Neural cell (in vitro differentiated cells): ENCODE measurements around the gene AFTPH. TPM values are rescaled to one million over a fixed set of nuclear protein-coding genes. Genes with fewer than 3 reads are reported as not detected.

Source experiments
- H2AFZ ChIP-seq: fragments of 200-600, 300-800 bp; sonication (generic), shearing (Covaris generic); 2 replicates; pipeline ENCODE4 v1.6.0; 2014; ENCODE audit warnings: low read depth, mild to moderate bottlenecking, antibody characterized with exemption, low read length, moderate library complexity
- H3F3A ChIP-seq: fragments of 200-600 bp; shearing (Covaris generic); 2 replicates; pipeline ENCODE4 v1.6.1; 2016; ENCODE audit warnings: mild to moderate bottlenecking, moderate library complexity, mixed read lengths, antibody characterized with exemption, low read length; ENCODE audit not compliant: insufficient read depth, poor library complexity, severe bottlenecking
- H3K27ac ChIP-seq: fragments of 200-600, 300-800 bp; sonication (generic), shearing (Covaris generic); 2 replicates; pipeline ENCODE4 v1.5.1; 2014; ENCODE audit warnings: mild to moderate bottlenecking, low read length, moderate library complexity
- H3K27me3 ChIP-seq: fragments of 300-800, 200-600 bp; sonication (generic), shearing (Covaris generic); 2 replicates; pipeline ENCODE4 v1.6.0; 2014; ENCODE audit warnings: mild to moderate bottlenecking, low read depth, low read length, moderate library complexity; ENCODE audit not compliant: insufficient read depth
- H3K36me3 ChIP-seq: fragments of 300-800, 200-600 bp; sonication (generic), shearing (Covaris generic); 2 replicates; pipeline ENCODE4 v1.5.1; 2014; ENCODE audit warnings: mild to moderate bottlenecking, antibody characterized with exemption, low read length, moderate library complexity; ENCODE audit not compliant: insufficient read depth
- H3K4me2 ChIP-seq: fragments of 300-800, 200-600 bp; sonication (generic), shearing (Covaris generic); 2 replicates; pipeline ENCODE4 v1.6.0; 2014; ENCODE audit warnings: mild to moderate bottlenecking, low read length
- H3K4me3 ChIP-seq: fragments of 300-800, 200-600 bp; sonication (generic), shearing (Covaris generic); 2 replicates; pipeline ENCODE4 v1.5.1; 2014; ENCODE audit warnings: mild to moderate bottlenecking, low read length, moderate library complexity
- H3K79me2 ChIP-seq: fragments of 200-600 bp; shearing (Covaris generic); replicated peaks from 2 replicates; pipeline ENCODE4 v1.6.0; 2014; ENCODE audit warnings: mild to moderate bottlenecking, low read length, moderate library complexity; ENCODE audit not compliant: insufficient read depth
- H3K9ac ChIP-seq: fragments of 300-800, 200-600 bp; sonication (generic), shearing (Covaris generic); 2 replicates; pipeline ENCODE4 v1.6.1; 2016; ENCODE audit warnings: mild to moderate bottlenecking, low read length, mixed read lengths
- H3K9me2 ChIP-seq: fragments of 200-600 bp; shearing (Covaris generic); 2 replicates; pipeline ENCODE4 v1.6.1; 2016; ENCODE audit warnings: mild to moderate bottlenecking, low read length, mixed read lengths; ENCODE audit not compliant: insufficient read depth
- H3K9me3 ChIP-seq: fragments of 200-600, 300-800 bp; sonication (generic), shearing (Covaris generic); 2 replicates; pipeline ENCODE4 v1.6.1; 2016; ENCODE audit warnings: mild to moderate bottlenecking, mixed run types, low read length, moderate library complexity, mixed read lengths
- H4K20me1 ChIP-seq: fragments of 200-600 bp; shearing (Covaris generic); 2 replicates; pipeline ENCODE4 v1.6.1; 2016; ENCODE audit warnings: mild to moderate bottlenecking, mixed run types; ENCODE audit not compliant: insufficient read depth
- EP300 ChIP-seq: fragments of 450-650 bp; conservative IDR thresholded peaks from 2 replicates; pipeline ENCODE4 v1.6.1; 2014; ENCODE audit warnings: antibody characterized with exemption, mild to moderate bottlenecking, moderate library complexity; ENCODE audit not compliant: poor library complexity, severe bottlenecking
- EZH2 ChIP-seq: fragments of 200-600, 300-800 bp; shearing (Covaris generic), sonication (generic); IDR thresholded peaks from 2 replicates; pipeline ENCODE4 v1.6.1; 2014; ENCODE audit warnings: antibody characterized with exemption, low read length, borderline replicate concordance, mild to moderate bottlenecking; ENCODE audit not compliant: insufficient read depth, poor library complexity, severe bottlenecking
- MXI1 ChIP-seq: fragments of 450-650 bp; conservative IDR thresholded peaks from 2 replicates; pipeline ENCODE4 v1.6.1; 2014; ENCODE audit warnings: antibody characterized with exemption, mild to moderate bottlenecking; ENCODE audit not compliant: poor library complexity, severe bottlenecking
- POLR2AphosphoS5 ChIP-seq: IDR thresholded peaks from 2 replicates; pipeline ENCODE4 v1.6.1; 2012
- RAD21 ChIP-seq: fragments of 450-650 bp; conservative IDR thresholded peaks from 2 replicates; pipeline ENCODE4 v1.6.1; 2014; ENCODE audit warnings: antibody characterized with exemption, mild to moderate bottlenecking, moderate library complexity
- TAF1 ChIP-seq: IDR thresholded peaks from 2 replicates; pipeline ENCODE4 v1.6.1; 2012; ENCODE audit warnings: low read depth
- polyA plus RNA-seq: library from polyadenylated mRNA; depleted of rRNA; stranded (reverse); fragments of >200 nt; gene quantifications from 2 replicates; pipeline ENCODE4 v1.2.3, GENCODE V29; 2014
- TF ChIP-seq, protein P1 (sequence below): fragments of 450-650 bp; IDR thresholded peaks from 2 replicates; pipeline ENCODE4 v1.5.1; 2014; ENCODE audit warnings: antibody characterized with exemption, mild to moderate bottlenecking, moderate library complexity; ENCODE audit not compliant: poor library complexity, severe bottlenecking
- TF ChIP-seq, protein P2 (sequence below): IDR thresholded peaks from 2 replicates; pipeline ENCODE4 v1.6.1; 2012; ENCODE audit warnings: borderline replicate concordance

Gene AFTPH
- polyA plus RNA-seq, 1 donor from 2014 or later = 63.0 TPM

DNA sequence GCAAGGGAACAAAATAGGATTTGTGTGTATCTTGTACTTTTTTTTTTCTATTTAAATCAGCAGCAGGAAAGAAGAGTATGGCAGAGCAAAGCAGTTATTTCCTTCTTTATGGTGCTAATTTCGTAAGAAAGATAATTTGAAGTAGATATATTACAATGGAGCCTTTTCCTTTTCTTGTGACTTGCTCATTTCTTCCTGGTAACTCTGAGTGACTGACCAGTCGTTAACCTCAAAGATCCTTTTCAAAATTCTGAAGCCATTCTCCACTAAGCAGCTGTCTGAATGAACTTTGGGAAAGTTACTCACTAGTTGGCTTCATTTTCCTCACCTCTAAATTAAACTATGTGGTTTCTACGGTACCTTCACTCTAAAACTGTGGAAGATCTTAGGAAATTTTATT is 24.6 kb downstream of the AFTPH start:
- H3F3A ChIP-seq = no peaks in the 10 kb centered on the region
- H3K9me3 ChIP-seq = no peaks in the 10 kb centered on the region
- no peak overlapping the region for H2AFZ ChIP-seq
- H3K4me3 ChIP-seq = no peak overlapping the region
- no peak overlapping the region for H3K9ac ChIP-seq
- H3K4me2 ChIP-seq = no peak overlapping the region
- TF ChIP-seq RAD21 (no peak), MXI1 (no peak), POLR2AphosphoS5 (no peak), TAF1 (no peak), EP300 (no peak), EZH2 (no peak)
- TF ChIP-seq, protein P1, sequence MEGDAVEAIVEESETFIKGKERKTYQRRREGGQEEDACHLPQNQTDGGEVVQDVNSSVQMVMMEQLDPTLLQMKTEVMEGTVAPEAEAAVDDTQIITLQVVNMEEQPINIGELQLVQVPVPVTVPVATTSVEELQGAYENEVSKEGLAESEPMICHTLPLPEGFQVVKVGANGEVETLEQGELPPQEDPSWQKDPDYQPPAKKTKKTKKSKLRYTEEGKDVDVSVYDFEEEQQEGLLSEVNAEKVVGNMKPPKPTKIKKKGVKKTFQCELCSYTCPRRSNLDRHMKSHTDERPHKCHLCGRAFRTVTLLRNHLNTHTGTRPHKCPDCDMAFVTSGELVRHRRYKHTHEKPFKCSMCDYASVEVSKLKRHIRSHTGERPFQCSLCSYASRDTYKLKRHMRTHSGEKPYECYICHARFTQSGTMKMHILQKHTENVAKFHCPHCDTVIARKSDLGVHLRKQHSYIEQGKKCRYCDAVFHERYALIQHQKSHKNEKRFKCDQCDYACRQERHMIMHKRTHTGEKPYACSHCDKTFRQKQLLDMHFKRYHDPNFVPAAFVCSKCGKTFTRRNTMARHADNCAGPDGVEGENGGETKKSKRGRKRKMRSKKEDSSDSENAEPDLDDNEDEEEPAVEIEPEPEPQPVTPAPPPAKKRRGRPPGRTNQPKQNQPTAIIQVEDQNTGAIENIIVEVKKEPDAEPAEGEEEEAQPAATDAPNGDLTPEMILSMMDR = no peak
- TF ChIP-seq, protein P2, sequence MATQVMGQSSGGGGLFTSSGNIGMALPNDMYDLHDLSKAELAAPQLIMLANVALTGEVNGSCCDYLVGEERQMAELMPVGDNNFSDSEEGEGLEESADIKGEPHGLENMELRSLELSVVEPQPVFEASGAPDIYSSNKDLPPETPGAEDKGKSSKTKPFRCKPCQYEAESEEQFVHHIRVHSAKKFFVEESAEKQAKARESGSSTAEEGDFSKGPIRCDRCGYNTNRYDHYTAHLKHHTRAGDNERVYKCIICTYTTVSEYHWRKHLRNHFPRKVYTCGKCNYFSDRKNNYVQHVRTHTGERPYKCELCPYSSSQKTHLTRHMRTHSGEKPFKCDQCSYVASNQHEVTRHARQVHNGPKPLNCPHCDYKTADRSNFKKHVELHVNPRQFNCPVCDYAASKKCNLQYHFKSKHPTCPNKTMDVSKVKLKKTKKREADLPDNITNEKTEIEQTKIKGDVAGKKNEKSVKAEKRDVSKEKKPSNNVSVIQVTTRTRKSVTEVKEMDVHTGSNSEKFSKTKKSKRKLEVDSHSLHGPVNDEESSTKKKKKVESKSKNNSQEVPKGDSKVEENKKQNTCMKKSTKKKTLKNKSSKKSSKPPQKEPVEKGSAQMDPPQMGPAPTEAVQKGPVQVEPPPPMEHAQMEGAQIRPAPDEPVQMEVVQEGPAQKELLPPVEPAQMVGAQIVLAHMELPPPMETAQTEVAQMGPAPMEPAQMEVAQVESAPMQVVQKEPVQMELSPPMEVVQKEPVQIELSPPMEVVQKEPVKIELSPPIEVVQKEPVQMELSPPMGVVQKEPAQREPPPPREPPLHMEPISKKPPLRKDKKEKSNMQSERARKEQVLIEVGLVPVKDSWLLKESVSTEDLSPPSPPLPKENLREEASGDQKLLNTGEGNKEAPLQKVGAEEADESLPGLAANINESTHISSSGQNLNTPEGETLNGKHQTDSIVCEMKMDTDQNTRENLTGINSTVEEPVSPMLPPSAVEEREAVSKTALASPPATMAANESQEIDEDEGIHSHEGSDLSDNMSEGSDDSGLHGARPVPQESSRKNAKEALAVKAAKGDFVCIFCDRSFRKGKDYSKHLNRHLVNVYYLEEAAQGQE = no peak
- H4K20me1 ChIP-seq = no peaks in the 10 kb centered on the region
- H3K36me3 ChIP-seq = peaks cover 7% of the 10 kb centered on the region
- no peaks in the 10 kb centered on the region for H3K27me3 ChIP-seq
- H3K79me2 ChIP-seq = peaks cover 4% of the 10 kb centered on the region
- no peaks in the 10 kb centered on the region for H3K9me2 ChIP-seq
- no peak overlapping the region for H3K27ac ChIP-seq

- Histone ChIP-seq H3K4me2 (no peak overlapping the region), H3F3A (no peaks in the 10 kb centered on the region), H3K27ac (no peak overlapping the region), H3K79me2 (peaks cover 4% of the 10 kb centered on the region), H3K36me3 (peaks cover 7% of the 10 kb centered on the region), H2AFZ (no peak overlapping the region), H4K20me1 (no peaks in the 10 kb centered on the region), H3K9me2 (no peaks in the 10 kb centered on the region), H3K4me3 (no peak overlapping the region), H3K9ac (no peak overlapping the region), H3K27me3 (no peaks in the 10 kb centered on the region), H3K9me3 (no peaks in the 10 kb centered on the region)
- no peak for TF ChIP-seq TAF1
Measured at GRCh38 chr2:64550042-64550441, 25.9 kb downstream of the AFTPH start.

DNA sequence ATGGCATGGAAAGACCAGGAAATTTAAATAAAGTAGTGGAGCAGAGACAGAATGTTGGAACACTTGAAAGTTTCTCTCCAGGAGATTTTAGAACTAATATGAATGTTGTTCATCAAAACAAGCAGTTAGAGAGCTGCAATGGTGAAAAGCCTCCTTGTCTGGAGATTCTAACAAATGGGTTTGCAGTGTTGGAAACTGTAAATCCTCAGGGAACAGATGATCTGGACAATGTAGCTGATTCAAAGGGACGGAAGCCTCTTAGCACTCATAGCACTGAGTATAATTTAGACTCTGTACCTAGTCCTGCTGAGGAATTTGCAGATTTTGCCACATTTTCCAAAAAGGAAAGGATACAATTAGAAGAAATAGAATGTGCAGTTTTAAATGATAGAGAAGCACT is 27.7 kb downstream of the AFTPH start:
- Histone ChIP-seq H3K79me2 (peaks cover 4% of the 10 kb centered on the region), H3K27ac (no peak overlapping the region), H3K4me3 (no peak overlapping the region), H2AFZ (no peak overlapping the region), H3K27me3 (no peaks in the 10 kb centered on the region), H3K9me2 (no peaks in the 10 kb centered on the region), H4K20me1 (no peaks in the 10 kb centered on the region), H3K9me3 (no peaks in the 10 kb centered on the region), H3K4me2 (no peak overlapping the region), H3F3A (no peaks in the 10 kb centered on the region), H3K9ac (no peak overlapping the region), H3K36me3 (peaks cover 7% of the 10 kb centered on the region)
- TF ChIP-seq, protein P2 = no peak
- TF ChIP-seq EZH2 = no peak
- no peak for TF ChIP-seq POLR2AphosphoS5
- no peak for TF ChIP-seq MXI1
